Esophagus (tissue), 2 donors: Measurements from ENCODE around the gene RANGAP1. TPM values are rescaled to one million over a fixed set of nuclear protein-coding genes. Genes with fewer than 3 reads are reported as not detected.

Source experiments
- H3K27ac ChIP-seq, 2 donors: one replicate each; pipeline ENCODE4 v1.5.1; 2013; ENCODE audit warnings: low read depth in 2 of 2, mild to moderate bottlenecking in 2 of 2, inconsistent platforms in 1 of 2, low read length in 1 of 2, moderate library complexity in 1 of 2
- H3K27me3 ChIP-seq, 2 donors: one replicate each; pipeline ENCODE4 v1.6.1; 2013; ENCODE audit warnings: low read length in 2 of 2, control low read depth in 1 of 2, mild to moderate bottlenecking in 1 of 2; ENCODE audit not compliant: insufficient read depth in 2 of 2, control insufficient read depth in 1 of 2
- H3K36me3 ChIP-seq, 2 donors: one replicate each; pipeline ENCODE4 v1.6.1; 2013; ENCODE audit warnings: low read length in 1 of 2; ENCODE audit not compliant: control insufficient read depth in 2 of 2, insufficient read depth in 2 of 2
- H3K4me1 ChIP-seq, 2 donors: one replicate each; pipeline ENCODE4 v1.6.1; 2013; ENCODE audit warnings: low read length in 1 of 2; ENCODE audit not compliant: control insufficient read depth in 2 of 2, insufficient read depth in 2 of 2
- H3K4me3 ChIP-seq, 2 donors: one replicate each; pipeline ENCODE4 v1.5.1; 2013; ENCODE audit warnings: low read length in 2 of 2, mild to moderate bottlenecking in 2 of 2, low read depth in 1 of 2, moderate library complexity in 1 of 2
- H3K9me3 ChIP-seq, 2 donors: one replicate each; pipeline ENCODE4 v1.6.1; 2013; ENCODE audit warnings: mild to moderate bottlenecking in 2 of 2, low read depth in 1 of 2, low read length in 1 of 2, moderate library complexity in 1 of 2; ENCODE audit not compliant: control insufficient read depth in 2 of 2, insufficient read depth in 1 of 2
- WGBS, 2 donors: extraction: QIAGEN DNeasy Blood & Tissue Kit; methylation state at CpG; one replicate each; pipeline ENCODE4 v1.1.7; 2013; 5-methylcytosine and 5-hydroxymethylcytosine counted together
- polyA plus RNA-seq, 2 donors: library from polyadenylated mRNA; stranded (reverse); fragments of 200-250 nt; gene quantifications; one replicate each; pipeline ENCODE4 v1.2.3, GENCODE V29; 2013
- donor health status: healthy with polysubstance abuse.
- donor health status: Bipolar disorder and iron deficiency.

Gene RANGAP1
- polyA plus RNA-seq, 2 donors, result 53.0 to 61.7 TPM

GRCh38 chr22:41229730-41230400 is 56.1 kb downstream of the RANGAP1 start:
- H3K9me3 ChIP-seq, result no peaks in the 10 kb centered on the region
- H3K4me1 ChIP-seq, result peaks cover 0 to 4% of the 10 kb centered on the region in 2 donors
- H3K36me3 ChIP-seq, result peaks cover 16 to 41% of the 10 kb centered on the region in 2 donors
- no peaks in the 10 kb centered on the region for H3K27me3 ChIP-seq
- H3K27ac ChIP-seq, result no peak overlapping the region
- H3K4me3 ChIP-seq, result no peak overlapping the region
- WGBS, 2 donors, result 42 to 52% methylated on average over 14 to 17 of the region's 17 CpGs

GRCh38 chr22:41229215-41229614 is 56.8 kb downstream of the RANGAP1 start:
- Histone ChIP-seq H3K36me3 (peaks cover 18 to 46% of the 10 kb centered on the region in 2 donors), H3K4me3 (no peak overlapping the region), H3K9me3 (no peaks in the 10 kb centered on the region), H3K27ac (no peak overlapping the region), H3K27me3 (no peaks in the 10 kb centered on the region), H3K4me1 (peaks cover 0 to 4% of the 10 kb centered on the region in 2 donors)
- WGBS, 2 donors, result 86 to 89% methylated on average over 6 of the region's 6 CpGs

- Histone ChIP-seq H3K36me3 (peaks cover 24 to 58% of the 10 kb centered on the region in 2 donors), H3K27me3 (no peaks in the 10 kb centered on the region), H3K4me3 (no peak overlapping the region), H3K27ac (no peak overlapping the region), H3K9me3 (no peaks in the 10 kb centered on the region), H3K4me1 (peaks cover 0 to 10% of the 10 kb centered on the region in 2 donors)
- WGBS, 2 donors, result 88 to 92% methylated on average over 26 of the region's 26 CpGs
These were observed 59.0 kb downstream of the RANGAP1 start for GRCh38 chr22:41226723-41227655.

- no peaks in the 10 kb centered on the region for H3K27me3 ChIP-seq
- H3K27ac ChIP-seq, result no peak overlapping the region
- H3K36me3 ChIP-seq, result peaks cover 23 to 56% of the 10 kb centered on the region in 2 donors
- H3K9me3 ChIP-seq, result no peaks in the 10 kb centered on the region
- peaks cover 0 to 6% of the 10 kb centered on the region in 2 donors for H3K4me1 ChIP-seq
- no peak overlapping the region for H3K4me3 ChIP-seq
- WGBS, 2 donors, result 68 to 74% methylated on average over 6 to 7 of the region's 7 CpGs
These were observed 62.5 kb downstream of the RANGAP1 start for GRCh38 chr22:41223535-41223934.

GRCh38 chr22:41222846-41223507 is 63.0 kb downstream of the RANGAP1 start:
- no peak overlapping the region for H3K4me3 ChIP-seq
- no peak overlapping the region for H3K27ac ChIP-seq
- H3K36me3 ChIP-seq, result peaks cover 23 to 51% of the 10 kb centered on the region in 2 donors
- 83 to 84% methylated on average over 9 of the region's 9 CpGs for WGBS, 2 donors
- no peaks in the 10 kb centered on the region for H3K9me3 ChIP-seq
- H3K27me3 ChIP-seq, result no peaks in the 10 kb centered on the region
- peaks cover 0 to 6% of the 10 kb centered on the region in 2 donors for H3K4me1 ChIP-seq

GRCh38 chr22:41217553-41218157 is 68.3 kb downstream of the RANGAP1 start:
- Histone ChIP-seq H3K36me3 (peaks cover 6 to 17% of the 10 kb centered on the region in 2 donors), H3K4me1 (peaks cover 0 to 3% of the 10 kb centered on the region in 2 donors), H3K9me3 (no peaks in the 10 kb centered on the region), H3K27ac (peak overlapping the region; percentile 90 to 95), H3K4me3 (peak overlapping the region in 1 of 2 donors; percentile 5), H3K27me3 (no peaks in the 10 kb centered on the region)
- WGBS, 2 donors, result 23 to 38% methylated on average over 16 of the region's 16 CpGs

GRCh38 chr22:41216984-41217383 is 69.0 kb downstream of the RANGAP1 start:
- H3K27me3 ChIP-seq, result no peaks in the 10 kb centered on the region
- H3K9me3 ChIP-seq, result no peaks in the 10 kb centered on the region
- H3K36me3 ChIP-seq, result peaks cover 6 to 17% of the 10 kb centered on the region in 2 donors
- H3K4me1 ChIP-seq, result peaks cover 0 to 3% of the 10 kb centered on the region in 2 donors
- WGBS, 2 donors, result 57 to 68% methylated on average over 13 of the region's 13 CpGs
- peak overlapping the region; percentile 90 to 95 for H3K27ac ChIP-seq
- no peak overlapping the region for H3K4me3 ChIP-seq

- Histone ChIP-seq H3K36me3 (peaks cover 2 to 13% of the 10 kb centered on the region in 2 donors), H3K4me1 (peaks cover 0 to 3% of the 10 kb centered on the region in 2 donors), H3K9me3 (no peaks in the 10 kb centered on the region), H3K27me3 (no peaks in the 10 kb centered on the region), H3K27ac (peak overlapping the region in 1 of 2 donors; percentile 48), H3K4me3 (no peak overlapping the region)
- 91 to 92% methylated on average over 7 of the region's 7 CpGs for WGBS, 2 donors
These were observed 70.1 kb downstream of the RANGAP1 start for GRCh38 chr22:41215926-41216325.

GRCh38 chr22:41215409-41215808 is 70.6 kb downstream of the RANGAP1 start:
- Histone ChIP-seq H3K9me3 (no peaks in the 10 kb centered on the region), H3K27ac (no peak overlapping the region), H3K4me3 (no peak overlapping the region), H3K4me1 (peaks cover 0 to 3% of the 10 kb centered on the region in 2 donors), H3K27me3 (no peaks in the 10 kb centered on the region), H3K36me3 (peaks cover 0 to 13% of the 10 kb centered on the region in 2 donors)
- 97 to 98% methylated on average over 10 of the region's 10 CpGs for WGBS, 2 donors
